Small intestine (tissue), 7 donors: ENCODE data around the gene F2RL1. TPM values are rescaled to one million over a fixed set of nuclear protein-coding genes. Genes with fewer than 3 reads are reported as not detected.
A peak's percentile ranks its signal among the peaks of the same experiment; 100 is the strongest.
"Not testable (repeated sequence)": the region's sequence is repeated elsewhere in the genome, so short reads cannot be mapped to it uniquely, and the experiment has no call there.

Experiments
- DNase-seq, 2 donors: peaks; one replicate each; pipeline versions ENCODE4 v3.0.0 to v3.0.0-alpha.2; 2013
- FAIRE-seq: peaks from 2 replicates; lab custom pipeline; 2012; peaks lifted over from hg19 to GRCh38; lab: Jason Lieb, UNC
- H3K27ac ChIP-seq, 3 donors: one replicate each; pipeline ENCODE4 v1.5.1; 2013; ENCODE audit warnings: low read length in 2 of 3, mild to moderate bottlenecking in 2 of 3, control low read depth in 1 of 3, inconsistent platforms in 1 of 3, low read depth in 1 of 3, moderate library complexity in 1 of 3
- H3K27me3 ChIP-seq, 3 donors: one replicate each; pipeline ENCODE4 v1.6.1; 2013; ENCODE audit warnings: low read length in 3 of 3, inconsistent platforms in 1 of 3; ENCODE audit not compliant: control insufficient read depth in 3 of 3, insufficient read depth in 3 of 3
- H3K36me3 ChIP-seq, 3 donors: one replicate each; pipeline ENCODE4 v1.6.1; 2013; ENCODE audit warnings: low read length in 3 of 3, inconsistent platforms in 1 of 3, low read depth in 1 of 3, mild to moderate bottlenecking in 1 of 3, moderate library complexity in 1 of 3; ENCODE audit not compliant: control insufficient read depth in 3 of 3, insufficient read depth in 2 of 3
- H3K4me1 ChIP-seq, 3 donors: one replicate each; pipeline ENCODE4 v1.6.1; 2013; ENCODE audit warnings: low read length in 2 of 3, inconsistent platforms in 1 of 3, low read depth in 1 of 3, mild to moderate bottlenecking in 1 of 3, moderate library complexity in 1 of 3; ENCODE audit not compliant: control insufficient read depth in 3 of 3, insufficient read depth in 2 of 3
- H3K4me3 ChIP-seq, 3 donors: one replicate each; pipeline ENCODE4 v1.5.1; 2013; ENCODE audit warnings: low read length in 3 of 3, control low read depth in 1 of 3, inconsistent platforms in 1 of 3, low read depth in 1 of 3, mild to moderate bottlenecking in 1 of 3, moderate library complexity in 1 of 3
- H3K9me3 ChIP-seq, 2 donors: one replicate each; pipeline ENCODE4 v1.6.1; 2013; ENCODE audit warnings: low read depth in 1 of 2, low read length in 1 of 2; ENCODE audit not compliant: control insufficient read depth in 2 of 2, insufficient read depth in 1 of 2
- WGBS, 3 donors: extraction: QIAGEN DNeasy Blood & Tissue Kit; methylation state at CpG; one replicate each; pipeline ENCODE4 v1.1.7; 2013; 5-methylcytosine and 5-hydroxymethylcytosine counted together
- polyA plus RNA-seq, 4 donors: library from polyadenylated mRNA; stranded (reverse) in 3 of 4; unstranded in 1 of 4; fragments of 200-250 nt in 3 of 4; fragments of 120-200 nt in 1 of 4; gene quantifications; one replicate each; pipeline versions ENCODE4 v1.2.1 to v1.2.3, GENCODE V29; 2013
- donor health status: healthy with polysubstance abuse.
- donor health status: control.
- donor health status: control.
- donor health status: Bipolar disorder and iron deficiency.
- donor health status: healthy.

Gene F2RL1
- polyA plus RNA-seq, 4 donors: 33.0 to 135 (median 36.8) TPM

DNA sequence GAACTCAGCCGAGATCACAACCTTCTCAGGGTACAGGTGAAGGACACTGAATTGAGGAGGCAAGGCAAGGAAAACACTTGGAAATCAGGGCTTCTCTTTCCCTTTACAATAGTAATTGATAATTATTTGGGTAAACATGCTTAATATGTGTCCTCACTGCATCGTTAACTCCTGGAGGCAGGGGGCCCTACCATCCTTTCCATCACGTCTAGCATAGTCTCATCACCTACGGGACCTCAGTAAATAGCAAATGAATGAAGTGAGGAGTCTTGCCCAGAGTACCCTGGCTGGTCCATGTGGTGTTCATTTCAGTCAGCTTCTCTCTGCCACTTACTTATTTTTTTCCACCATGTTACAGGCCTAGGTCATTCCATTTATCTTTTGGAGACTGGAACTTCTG lies 2.3 kb downstream of the F2RL1 start:
- H3K4me1 ChIP-seq: peaks cover 2 to 18% (median 2%) of the 10 kb centered on the region in 3 donors
- peaks cover 0 to 9% (median 2%) of the 10 kb centered on the region in 3 donors for H3K27me3 ChIP-seq
- 23 to 55% (median 28%) methylated on average over 4 of the region's 4 CpGs for WGBS, 3 donors
- peak overlapping the region in 2 of 3 donors; percentile 60 to 98 for H3K27ac ChIP-seq
- no peak for FAIRE-seq
- DNase-seq: peak in 1 of 2 donors; percentile 43
- H3K36me3 ChIP-seq: peaks cover 0 to 6% (median 0%) of the 10 kb centered on the region in 3 donors
- no peaks in the 10 kb centered on the region for H3K9me3 ChIP-seq
- peak overlapping the region; percentile 41 to 81 (median 76) for H3K4me3 ChIP-seq

- not testable (repeated sequence) for H3K9me3 ChIP-seq, H3K36me3 ChIP-seq, FAIRE-seq, H3K27me3 ChIP-seq, H3K4me3 ChIP-seq
- 55 to 63% (median 61%) methylated on average over 7 of the region's 7 CpGs for whole genome bisulfite sequencing, 3 donors
- H3K27ac ChIP-seq: peak overlapping the region in 1 of 3 donors; percentile 98
- DNase-seq: peak in 1 of 2 donors; percentile 39
- peaks cover 2 to 23% (median 2%) of the 10 kb centered on the region in 3 donors for H3K4me1 ChIP-seq
Observed at GRCh38 chr5:76822105-76822731, 3.4 kb downstream of the F2RL1 start.

- DNase-seq: peak in 1 of 2 donors; percentile 28
- not testable (repeated sequence) for FAIRE-seq, H3K9me3 ChIP-seq, H3K4me3 ChIP-seq, H3K27me3 ChIP-seq
- Histone ChIP-seq H3K27ac (peak overlapping the region in 1 of 3 donors; percentile 20), H3K4me1 (peaks cover 0 to 15% (median 2%) of the 10 kb centered on the region in 3 donors), H3K36me3 (peaks cover 0 to 28% (median 0%) of the 10 kb centered on the region in 3 donors)
Observed at GRCh38 chr5:76826416-76826815, 7.6 kb downstream of the F2RL1 start.

DNA sequence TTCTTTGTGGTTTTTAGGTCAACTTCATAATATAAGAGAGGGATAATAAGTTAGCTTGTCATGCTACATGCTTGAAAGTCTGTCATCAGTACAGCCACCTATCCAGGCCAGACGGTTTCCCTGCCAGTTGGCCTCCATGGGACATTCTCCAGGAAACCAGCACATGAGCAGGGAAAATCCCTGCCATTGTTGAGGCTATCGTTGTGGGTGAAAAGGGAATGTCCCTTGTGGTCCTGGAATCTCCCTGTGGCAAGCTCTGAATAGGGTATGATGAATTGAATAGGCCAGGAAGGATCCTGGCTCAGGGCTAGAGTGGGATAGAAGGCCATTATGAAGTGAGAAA lies 12.3 kb downstream of the F2RL1 start:
- WGBS, 3 donors: 27 to 38% (median 38%) methylated on average over 2 of the region's 2 CpGs
- Histone ChIP-seq H3K4me3 (no peak overlapping the region), H3K27ac (peak overlapping the region in 1 of 3 donors; percentile 43), H3K4me1 (peaks cover 0 to 6% (median 0%) of the 10 kb centered on the region in 3 donors), H3K36me3 (peaks cover 0 to 50% (median 6%) of the 10 kb centered on the region in 3 donors), H3K27me3 (no peaks in the 10 kb centered on the region), H3K9me3 (no peaks in the 10 kb centered on the region)
- no peak for FAIRE-seq
- DNase-seq: no peak

GRCh38 chr5:76836181-76836580 lies 17.4 kb downstream of the F2RL1 start:
- no peak for DNase-seq
- H3K4me3 ChIP-seq: no peak overlapping the region
- 71 to 85% (median 79%) methylated on average over 2 of the region's 2 CpGs for WGBS, 3 donors
- H3K27ac ChIP-seq: no peak overlapping the region
- FAIRE-seq: no peak
- no peaks in the 10 kb centered on the region for H3K9me3 ChIP-seq
- H3K4me1 ChIP-seq: peaks cover 0 to 32% (median 3%) of the 10 kb centered on the region in 3 donors
- peaks cover 0 to 38% (median 6%) of the 10 kb centered on the region in 3 donors for H3K36me3 ChIP-seq
- H3K27me3 ChIP-seq: no peaks in the 10 kb centered on the region

- peaks cover 0 to 34% (median 6%) of the 10 kb centered on the region in 3 donors for H3K36me3 ChIP-seq
- FAIRE-seq: no peak
- no peak overlapping the region for H3K4me3 ChIP-seq
- H3K4me1 ChIP-seq: peaks cover 0 to 32% (median 3%) of the 10 kb centered on the region in 3 donors
- H3K27me3 ChIP-seq: no peaks in the 10 kb centered on the region
- DNase-seq: no peak
- no peaks in the 10 kb centered on the region for H3K9me3 ChIP-seq
- peak overlapping the region in 1 of 3 donors; percentile 50 for H3K27ac ChIP-seq
- 78 to 85% (median 81%) methylated on average over 4 of the region's 4 CpGs for WGBS, 3 donors
Observed at GRCh38 chr5:76836585-76836984, 17.8 kb downstream of the F2RL1 start.

DNA sequence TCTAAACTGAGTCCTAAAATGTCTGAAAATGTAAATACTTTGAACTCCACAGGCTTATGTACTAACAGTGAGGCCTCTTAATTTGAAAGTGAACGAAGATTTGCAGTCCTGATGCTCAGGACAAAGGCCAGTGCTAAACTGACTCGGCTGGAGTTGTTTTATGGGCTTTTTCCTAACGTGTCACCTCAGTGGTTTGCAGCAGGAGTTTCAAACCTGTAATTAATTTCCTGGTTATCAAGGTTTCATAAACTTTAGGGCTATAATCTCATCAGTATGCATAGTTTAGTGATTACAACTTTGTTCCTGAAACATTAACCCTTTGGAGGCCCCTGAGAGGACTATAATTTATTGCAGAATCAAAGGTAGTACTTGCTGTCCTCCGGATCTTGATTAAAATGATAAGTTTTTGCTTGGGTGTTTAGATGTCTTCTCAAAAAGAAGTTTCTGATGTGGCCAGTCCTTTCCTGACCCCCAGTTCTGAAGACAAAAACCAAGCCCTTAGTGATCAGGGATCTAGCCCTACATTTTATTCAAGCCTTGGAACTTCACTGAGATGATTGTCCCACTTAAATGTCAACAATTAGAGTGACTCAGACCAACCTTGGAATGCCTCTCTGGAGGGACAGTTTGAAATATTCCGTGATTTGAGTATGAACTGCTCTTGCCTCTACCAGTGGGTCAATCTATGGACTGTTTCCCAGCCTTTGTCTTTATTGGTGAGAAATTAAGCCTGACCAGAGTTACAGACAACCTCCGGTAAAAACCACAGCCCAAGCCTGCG lies 19.8 kb downstream of the F2RL1 start:
- peaks cover 0 to 19% (median 4%) of the 10 kb centered on the region in 3 donors for H3K36me3 ChIP-seq
- H3K27ac ChIP-seq: peak overlapping the region; percentile 73 to 86 (median 79)
- no peak overlapping the region for H3K4me3 ChIP-seq
- H3K27me3 ChIP-seq: no peaks in the 10 kb centered on the region
- DNase-seq (peak; percentile 90 to 96), FAIRE-seq (no peak)
- WGBS, 3 donors: 12 to 52% (median 29%) methylated on average over 7 of the region's 7 CpGs
- H3K4me1 ChIP-seq: peaks cover 0 to 32% (median 3%) of the 10 kb centered on the region in 3 donors
- no peaks in the 10 kb centered on the region for H3K9me3 ChIP-seq

- no peak overlapping the region for H3K4me3 ChIP-seq
- no peak for FAIRE-seq
Observed at GRCh38 chr5:76841361-76841760, 22.5 kb downstream of the F2RL1 start.

More at GRCh38 chr5:76841361-76841760, 22.5 kb downstream of the F2RL1 start:
- WGBS, 3 donors: 78 to 98% (median 79%) methylated on average over 3 of the region's 3 CpGs
- Histone ChIP-seq H3K4me1 (peaks cover 0 to 32% (median 3%) of the 10 kb centered on the region in 3 donors), H3K36me3 (peaks cover 0 to 6% (median 0%) of the 10 kb centered on the region in 3 donors), H3K27ac (no peak overlapping the region), H3K9me3 (no peaks in the 10 kb centered on the region), H3K27me3 (no peaks in the 10 kb centered on the region)
- DNase-seq: no peak
